GM21619 (cell line): ENCODE results near the gene GRXCR2.
"Not testable (repeated sequence)": the region's sequence is repeated elsewhere in the genome, so short reads cannot be mapped to it uniquely, and the experiment has no call there.

Experiments
- ATAC-seq: cut with Tn5 transposase; IDR thresholded peaks from one replicate; pipeline ENCODE4 v1.9.1; 2021; ENCODE audit not compliant: unreplicated experiment

The GRXCR2 gene

DNA sequence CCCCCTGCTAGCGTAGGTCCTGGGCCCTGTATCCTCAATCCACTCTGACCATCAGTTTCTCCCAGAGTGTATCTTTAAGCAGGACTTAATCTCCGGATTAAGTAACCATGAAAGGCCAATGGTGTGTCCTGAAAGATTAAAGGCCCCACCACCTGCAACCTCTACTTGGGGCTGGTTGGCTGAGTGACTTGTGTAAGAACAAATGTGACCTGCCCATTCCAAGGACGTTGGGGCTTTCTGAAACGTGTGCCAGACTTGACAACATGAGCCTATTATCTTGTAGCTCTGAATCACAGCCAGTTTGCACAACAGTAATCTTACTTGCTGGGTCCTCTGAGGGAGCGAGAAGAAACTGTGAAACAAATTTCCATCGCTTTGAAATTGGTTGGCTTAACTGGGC lies 34.5 kb downstream of the GRXCR2 start:
- ATAC-seq, result no peak

DNA sequence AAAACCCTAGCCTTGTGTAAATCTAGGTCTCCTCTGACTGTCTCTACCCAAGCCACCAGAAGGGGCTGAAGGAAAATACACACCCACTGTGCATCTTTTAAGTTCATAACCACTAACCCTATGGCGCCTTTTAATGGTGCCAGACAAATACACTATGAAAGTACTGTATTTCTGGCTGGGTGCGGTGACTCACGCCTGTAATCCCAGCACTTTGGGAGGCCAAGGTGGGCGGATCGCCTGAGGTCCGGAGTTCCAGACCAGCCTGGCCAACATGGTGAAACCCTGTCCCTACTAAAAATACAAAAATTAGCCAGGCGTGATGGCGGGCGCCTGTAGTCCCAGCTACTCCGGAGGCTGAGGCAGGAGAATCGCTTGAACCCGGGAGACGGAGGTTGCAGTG lies 36.6 kb downstream of the GRXCR2 start:
- ATAC-seq, result not testable (repeated sequence)

DNA sequence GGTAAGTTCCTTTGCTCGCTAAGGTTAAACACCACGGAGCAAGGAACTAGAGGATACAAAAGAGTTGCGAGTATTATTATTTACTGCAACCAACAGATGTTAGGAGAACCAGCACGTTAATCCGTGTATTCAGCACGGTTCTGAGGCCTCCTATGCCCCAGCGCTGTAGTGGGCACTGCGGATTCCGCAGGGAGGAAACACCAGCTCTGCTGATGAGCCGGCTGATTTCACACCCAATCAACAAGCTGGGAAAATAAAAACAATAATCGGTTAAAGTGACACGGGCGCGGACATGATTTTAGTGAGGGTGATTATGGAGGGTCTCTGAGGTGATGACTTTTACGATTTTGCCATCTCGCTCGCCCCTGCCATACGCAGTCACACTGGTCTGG lies 37.0 kb downstream of the GRXCR2 start:
- ATAC-seq, result no peak

DNA sequence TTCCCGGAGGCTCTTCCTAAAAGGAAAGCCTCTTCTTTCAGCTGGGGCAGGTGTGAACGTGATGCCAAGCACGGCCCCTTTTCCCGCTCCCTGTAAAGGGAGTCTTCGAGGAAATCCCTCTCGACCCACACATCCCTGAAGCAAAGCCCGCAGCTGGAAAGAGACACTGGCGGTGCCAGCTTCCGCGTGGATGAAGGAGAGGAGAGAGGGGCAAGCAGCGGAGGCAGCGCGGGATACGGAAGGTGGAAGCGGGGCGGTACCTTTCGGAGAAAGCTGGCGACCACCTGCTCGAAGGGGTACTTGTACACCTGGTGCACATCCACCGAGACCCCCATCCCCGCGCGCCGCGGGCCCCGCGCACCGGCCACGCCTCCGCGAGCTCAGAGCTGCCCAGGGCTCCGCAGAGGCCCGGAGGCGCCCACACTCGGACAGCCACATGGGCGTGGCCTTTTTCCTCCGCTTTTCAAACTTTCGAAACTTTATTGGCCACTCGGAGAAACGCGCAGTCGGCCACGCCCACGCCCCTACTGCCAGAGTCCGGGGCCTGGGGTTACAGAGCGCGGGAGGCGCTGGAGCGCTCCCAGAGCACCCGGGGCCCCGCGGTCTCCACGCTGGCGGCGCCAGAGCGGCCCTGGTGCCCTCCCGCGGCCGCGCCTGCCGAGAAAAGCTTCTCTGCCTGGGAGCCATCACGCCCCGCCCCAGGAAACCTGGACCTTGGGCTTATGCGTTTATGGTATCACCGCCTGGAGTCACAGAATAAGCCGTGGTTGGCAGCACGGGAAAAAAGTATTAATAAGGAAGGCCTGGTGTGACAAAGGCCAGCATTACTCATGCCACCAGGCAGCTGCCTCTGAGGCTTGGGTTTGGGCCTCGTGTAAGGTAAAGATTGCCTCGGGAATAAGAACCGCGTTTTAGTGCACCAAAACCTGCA lies 37.6 kb downstream of the GRXCR2 start, which contains the start of gene PRELID2:
PRELID2 (minus strand) TSS at position 426 of the 931 bp plus-strand sequence; CDS start at position 335, 91 bp downstream.
- peak; percentile 91 for ATAC-seq

DNA sequence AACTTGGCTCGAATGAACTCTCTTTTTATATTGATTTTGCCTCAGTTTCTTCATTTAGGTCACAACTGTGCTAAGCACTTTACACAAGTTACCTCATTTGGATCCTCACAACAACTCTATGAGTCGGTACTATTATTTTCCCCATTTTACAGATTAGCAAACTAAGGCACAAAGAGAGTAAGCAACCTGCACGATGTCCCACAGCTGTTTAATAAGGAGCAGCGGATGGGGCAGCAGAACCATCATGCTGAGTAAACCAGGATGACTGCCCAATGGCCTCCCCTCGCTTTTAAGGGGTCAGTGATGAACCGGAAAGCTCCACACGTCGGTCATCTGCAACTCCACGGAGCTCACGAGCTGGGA lies 38.3 kb downstream of the GRXCR2 start:
- ATAC-seq, result no peak

DNA sequence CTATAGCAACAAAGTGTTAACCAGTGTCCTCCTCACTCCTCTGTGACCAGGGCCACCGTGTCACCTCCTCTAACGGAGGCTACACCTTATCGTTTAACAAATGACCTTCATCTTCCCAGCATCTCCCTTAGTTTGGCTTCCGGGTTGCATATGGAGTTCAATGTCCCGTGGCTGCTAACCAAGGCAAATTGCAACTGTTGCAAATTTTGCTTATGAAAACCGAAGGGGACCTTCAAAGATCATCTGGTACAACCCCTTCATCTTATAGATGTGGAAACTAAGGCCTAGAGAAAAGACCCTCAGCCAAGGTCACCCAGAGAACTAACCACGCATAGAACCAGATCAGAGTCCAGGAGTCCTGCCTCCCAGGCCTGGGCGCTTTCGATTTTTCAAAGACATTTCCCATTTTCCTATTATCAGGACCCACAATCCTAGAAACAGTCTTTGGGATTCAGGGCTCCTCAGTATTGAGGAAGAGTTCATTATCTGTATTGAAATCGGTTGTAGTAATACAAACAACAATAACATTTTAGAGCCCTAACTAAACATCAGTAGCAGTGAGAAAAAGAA lies 39.1 kb downstream of the GRXCR2 start:
- ATAC-seq, result no peak

DNA sequence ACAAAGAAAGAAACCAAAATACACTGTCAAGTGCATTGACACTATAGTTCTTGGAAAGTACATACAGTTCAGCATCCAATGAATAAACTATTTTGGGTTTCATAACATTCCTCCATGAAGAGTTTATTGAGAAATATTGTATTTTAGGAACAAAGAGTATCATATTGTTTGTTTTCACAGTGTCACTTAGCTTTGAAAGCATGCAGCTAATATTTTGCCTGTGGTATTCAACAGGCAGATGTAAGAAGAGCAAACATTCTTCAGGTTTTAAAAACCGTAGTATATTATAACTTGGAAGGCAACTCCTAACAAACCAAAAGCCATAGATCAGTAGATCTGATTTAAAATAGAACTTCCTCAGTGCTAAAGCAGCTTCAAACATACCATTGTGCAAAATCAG lies 42.2 kb downstream of the GRXCR2 start:
- ATAC-seq, result no peak

DNA sequence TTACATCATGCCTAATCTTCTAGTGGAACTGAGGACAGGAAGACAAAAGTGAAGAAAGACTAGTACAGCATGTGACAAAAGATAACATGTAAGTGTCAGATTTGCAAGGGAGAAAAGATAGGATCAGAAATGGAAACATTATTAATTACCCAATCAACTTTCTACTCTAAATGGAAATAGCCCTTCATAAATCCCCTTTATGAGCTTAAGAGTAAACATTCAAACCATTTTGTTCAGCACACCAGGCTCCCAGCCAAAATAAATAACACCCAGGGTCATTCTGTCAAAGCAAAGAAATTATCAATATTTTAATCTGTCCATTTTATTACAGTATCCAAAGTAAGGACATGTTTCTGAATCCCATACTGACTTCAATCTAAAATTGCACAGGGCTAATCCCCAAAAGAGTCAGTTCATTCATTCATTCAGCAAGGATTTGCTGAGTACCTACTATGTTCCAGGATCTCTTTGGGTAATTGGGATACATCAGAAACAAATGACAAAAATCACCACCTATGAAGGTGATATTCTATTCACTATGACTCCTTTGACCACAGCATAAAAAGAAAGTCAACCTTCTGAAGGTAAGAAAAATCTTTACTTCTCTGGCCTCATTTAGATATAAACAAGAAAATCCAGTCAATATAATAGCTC lies 43.0 kb downstream of the GRXCR2 start:
- no peak for ATAC-seq

DNA sequence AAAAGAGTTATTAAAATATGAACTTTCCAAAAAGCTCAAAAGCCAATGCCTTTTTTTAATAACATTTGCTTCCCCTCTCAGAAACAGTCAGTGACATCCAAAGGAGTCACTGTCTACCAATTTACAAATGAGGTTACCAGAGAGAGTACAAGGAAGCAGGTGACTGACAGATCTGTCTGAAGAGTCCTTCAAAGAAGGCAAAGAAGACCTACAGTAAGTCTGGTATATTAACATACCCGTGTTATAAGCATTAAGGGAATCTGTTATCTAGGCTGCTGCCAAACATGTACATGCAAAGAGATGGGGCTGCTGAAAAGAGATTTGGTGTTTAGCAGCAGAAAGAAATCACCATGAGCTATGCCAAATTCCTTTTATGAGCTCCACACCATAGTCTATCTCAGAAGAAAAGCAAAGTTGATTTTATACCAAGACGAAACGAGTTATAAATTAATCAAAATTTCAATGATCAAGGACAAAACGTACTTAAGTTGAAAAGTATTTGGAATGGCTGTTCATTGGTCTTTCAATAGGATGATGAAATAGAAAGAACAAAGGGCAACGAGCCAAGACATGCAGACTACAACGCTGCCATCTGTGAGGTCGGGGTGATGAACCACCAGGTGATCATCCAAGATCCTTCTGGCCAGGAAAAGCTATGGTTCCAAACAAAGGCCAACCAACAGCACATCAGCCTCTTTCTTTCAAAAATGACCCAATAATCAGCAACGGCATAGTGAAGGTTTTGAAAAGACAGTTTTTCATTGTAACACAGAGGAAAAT lies 45.7 kb downstream of the GRXCR2 start:
- no peak for ATAC-seq

DNA sequence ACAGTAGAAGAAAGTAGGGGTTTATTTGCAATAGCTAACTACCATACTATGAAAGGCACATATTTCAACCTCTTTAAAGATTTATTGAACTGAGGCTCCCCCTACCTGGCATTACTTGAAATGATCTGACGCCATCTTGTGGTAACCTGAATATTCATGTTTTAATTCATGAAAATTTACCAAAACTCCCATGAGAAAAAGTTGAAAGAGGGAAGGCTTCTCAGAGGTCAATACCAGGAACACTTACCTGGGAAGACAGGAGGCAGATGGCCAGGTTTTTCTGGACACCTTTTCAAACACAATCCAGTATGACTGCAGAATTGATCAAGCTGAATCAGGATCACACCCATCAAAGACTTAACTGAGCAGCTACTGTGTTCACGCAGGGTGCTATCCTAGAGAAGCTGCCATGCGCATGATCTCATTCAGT lies 47.0 kb downstream of the GRXCR2 start:
- ATAC-seq, result peak; percentile 71

DNA sequence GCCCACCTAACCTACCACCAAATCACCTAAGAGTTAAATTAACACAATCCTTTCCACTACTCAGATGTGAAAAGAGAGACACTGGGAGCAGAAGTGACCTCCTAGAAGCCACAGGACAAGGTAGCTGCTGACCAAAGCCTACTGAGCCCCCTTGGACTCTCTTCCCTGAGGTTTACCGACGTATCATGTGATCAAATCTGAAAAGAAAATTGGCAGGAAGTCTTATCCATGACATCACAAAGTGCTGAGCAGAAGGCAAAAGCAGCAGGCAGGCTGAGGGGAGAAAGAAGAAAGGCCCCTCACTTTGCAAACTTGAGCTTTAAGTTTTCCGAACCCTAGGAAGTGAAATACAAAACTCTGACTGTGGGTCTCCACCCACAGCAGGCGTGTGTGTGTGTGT lies 48.8 kb downstream of the GRXCR2 start:
- no peak for ATAC-seq

DNA sequence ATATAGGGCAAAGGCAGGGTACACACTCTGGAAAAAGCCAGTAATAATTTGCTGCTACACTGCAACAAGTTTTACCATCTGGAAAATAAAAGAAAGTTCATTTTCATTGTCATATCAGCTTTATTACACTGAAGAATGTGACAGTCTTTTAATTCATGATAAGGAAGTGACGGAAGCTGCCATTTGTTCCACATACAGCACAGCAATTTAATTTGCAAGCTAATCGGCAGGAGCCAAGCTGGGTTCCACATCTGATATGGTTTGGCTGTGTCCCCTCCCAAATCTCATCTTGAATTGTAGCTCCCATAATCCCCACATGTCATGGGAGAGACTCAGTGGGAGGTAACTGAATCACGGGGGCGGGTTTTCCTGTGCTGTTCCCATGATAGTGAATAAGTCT lies 54.2 kb downstream of the GRXCR2 start:
- ATAC-seq, result no peak

DNA sequence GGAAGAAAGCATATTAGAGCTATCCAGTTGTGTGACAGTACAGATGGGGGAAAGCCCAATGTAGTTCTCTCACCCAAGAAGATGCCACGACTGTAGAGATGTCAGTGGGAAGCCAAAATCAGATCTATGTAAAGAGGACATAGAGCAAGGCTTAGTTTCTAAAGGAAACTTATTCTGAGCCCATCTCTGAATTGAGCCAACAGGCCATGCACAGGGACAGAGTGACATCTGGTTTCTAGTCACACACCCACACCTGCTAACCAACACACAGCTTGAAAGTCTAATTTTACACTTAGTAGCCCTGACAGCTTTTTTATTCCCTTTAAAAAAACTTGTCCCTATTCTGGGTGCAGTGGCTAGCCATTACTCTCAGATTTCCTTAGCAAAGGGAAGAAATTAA lies 59.9 kb downstream of the GRXCR2 start:
- ATAC-seq, result no peak

DNA sequence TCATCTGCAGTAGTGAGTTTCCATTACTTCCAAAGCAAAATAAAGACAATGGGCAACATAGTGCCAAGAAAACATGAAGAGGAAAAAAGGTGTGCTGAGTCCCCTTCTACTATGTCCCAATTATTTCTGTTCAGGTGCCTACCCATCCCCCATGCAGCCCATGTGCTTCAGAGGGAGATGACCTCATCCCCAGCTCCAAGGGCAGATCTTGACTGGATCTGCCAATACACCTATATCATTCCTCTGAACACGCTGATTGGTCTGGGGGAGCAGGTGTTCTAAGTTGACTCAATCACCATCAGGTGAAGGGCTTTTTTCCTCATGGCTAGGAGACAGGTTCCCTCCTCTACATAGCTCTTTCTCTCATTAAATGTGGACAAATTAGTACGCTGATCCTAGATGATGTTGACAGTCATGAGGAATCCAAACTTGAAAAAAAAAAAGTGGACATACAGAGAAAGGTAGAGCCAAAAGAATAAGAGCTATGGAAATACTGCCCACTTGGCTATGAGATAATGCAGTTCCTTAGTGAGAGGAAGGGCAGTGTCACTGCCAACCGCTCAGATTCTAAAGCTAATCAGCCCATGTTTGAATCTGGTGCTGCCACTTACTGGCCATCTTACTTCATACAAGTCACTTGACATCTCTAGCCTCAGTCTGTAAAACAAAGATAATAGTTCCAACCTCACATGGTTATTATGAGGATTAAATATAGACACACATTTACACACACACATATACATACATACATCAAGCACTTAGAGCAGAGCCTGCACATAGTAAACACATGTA lies 60.8 kb downstream of the GRXCR2 start:
- no peak for ATAC-seq
